ENCODE results near the gene LRRC8E. TPM values are rescaled to one million over a fixed set of nuclear protein-coding genes. Genes with fewer than 3 reads are reported as not detected.
"Not testable (repeated sequence)": the region's sequence is repeated elsewhere in the genome, so short reads cannot be mapped to it uniquely, and the experiment has no call there.

Gene LRRC8E
- total RNA-seq, 1 experiment from 2014 or later, result 24.1 TPM

DNA sequence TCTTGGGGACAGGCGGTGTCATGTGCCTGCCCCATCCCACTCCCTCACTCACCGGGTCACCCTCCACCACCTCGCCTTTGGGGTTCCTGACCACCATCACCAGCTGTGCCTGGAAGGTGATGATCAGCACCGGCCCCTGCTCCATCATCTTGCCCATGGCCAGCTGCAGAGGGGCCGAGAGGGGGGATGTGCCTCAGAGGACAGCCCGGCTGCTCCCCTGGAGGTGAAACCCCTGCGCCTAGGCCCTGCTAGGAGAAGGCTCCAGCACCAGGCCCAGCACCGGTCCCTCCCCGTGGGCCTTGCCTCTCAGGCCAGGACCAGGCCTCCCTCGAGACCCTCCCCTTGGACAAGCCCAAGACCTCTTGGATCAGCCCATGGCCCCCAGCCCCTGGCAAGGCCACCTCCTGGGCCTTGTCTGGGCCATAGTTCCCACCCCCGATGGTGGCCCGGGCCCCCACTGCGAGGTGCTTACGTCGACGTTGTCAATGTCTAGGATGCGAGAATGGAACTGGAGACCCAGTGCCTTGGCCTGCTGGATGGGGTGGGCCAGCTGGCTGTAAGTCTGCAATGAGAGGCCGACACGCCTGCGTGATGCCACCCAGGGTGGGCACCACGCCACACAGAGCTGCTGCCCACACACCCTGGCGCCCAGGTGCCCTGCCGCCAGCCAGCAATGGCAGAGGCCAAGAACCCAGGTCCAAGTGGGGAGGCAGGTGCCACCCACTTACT is 39.5 kb downstream of the LRRC8E start:
- Histone ChIP-seq H3K9me2 (ENCODE audit: insufficient read depth) (no peaks in the 10 kb centered on the region), H3K27me3 (ENCODE audit: insufficient read depth, low read depth) (no peaks in the 10 kb centered on the region), H4K20me1 (ENCODE audit: insufficient read depth) (peaks cover 8% of the 10 kb centered on the region; the same call in 1 of the 2 replicates), H3F3A (ENCODE audit: insufficient read depth, low read depth) (peaks cover 48% of the 10 kb centered on the region), H3K27ac (peak overlapping the region; percentile 92), H3K36me3 (ENCODE audit: low read depth) (no peaks in the 10 kb centered on the region), H2AFZ (no peak overlapping the region), H3K4me3 (no peak overlapping the region), H3K4me1 (replicated peaks; ENCODE audit: insufficient read depth) (peaks cover 28% of the 10 kb centered on the region), H3K9me3 (ENCODE audit: insufficient read depth, low read depth) (no peaks in the 10 kb centered on the region), H3K4me2 (peak overlapping the region; percentile 64; the same call in 1 of the 2 replicates), H3K79me2 (ENCODE audit: low read depth) (0 out of 2 replicates have a peak, but pooled peaks cover 4% of the 10 kb centered on the region)
- CTCF ChIA-PET, result no interaction called here
- BruUV-seq (replicated peaks), result no TSS peak
- TF ChIP-seq, protein P1, sequence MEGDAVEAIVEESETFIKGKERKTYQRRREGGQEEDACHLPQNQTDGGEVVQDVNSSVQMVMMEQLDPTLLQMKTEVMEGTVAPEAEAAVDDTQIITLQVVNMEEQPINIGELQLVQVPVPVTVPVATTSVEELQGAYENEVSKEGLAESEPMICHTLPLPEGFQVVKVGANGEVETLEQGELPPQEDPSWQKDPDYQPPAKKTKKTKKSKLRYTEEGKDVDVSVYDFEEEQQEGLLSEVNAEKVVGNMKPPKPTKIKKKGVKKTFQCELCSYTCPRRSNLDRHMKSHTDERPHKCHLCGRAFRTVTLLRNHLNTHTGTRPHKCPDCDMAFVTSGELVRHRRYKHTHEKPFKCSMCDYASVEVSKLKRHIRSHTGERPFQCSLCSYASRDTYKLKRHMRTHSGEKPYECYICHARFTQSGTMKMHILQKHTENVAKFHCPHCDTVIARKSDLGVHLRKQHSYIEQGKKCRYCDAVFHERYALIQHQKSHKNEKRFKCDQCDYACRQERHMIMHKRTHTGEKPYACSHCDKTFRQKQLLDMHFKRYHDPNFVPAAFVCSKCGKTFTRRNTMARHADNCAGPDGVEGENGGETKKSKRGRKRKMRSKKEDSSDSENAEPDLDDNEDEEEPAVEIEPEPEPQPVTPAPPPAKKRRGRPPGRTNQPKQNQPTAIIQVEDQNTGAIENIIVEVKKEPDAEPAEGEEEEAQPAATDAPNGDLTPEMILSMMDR (conservative IDR thresholded peaks at IDR 0.05), result no peak
- TF ChIP-seq EZH2 (IDR thresholded peaks at IDR 0.05; ENCODE audit: low read depth), result no peak
- DNase-seq, result no peak
- intact Hi-C loops (cut with micrococcal nuclease; ENCODE audit: unreplicated experiment), result loop anchor here (5.0 to 10.0 kb wide), 2 partner anchors 253 to 325 kb away; partner anchors contain the start of gene MCEMP1
- POLR2A ChIA-PET (ENCODE audit: unreplicated experiment), result interaction anchor here (0.6 kb wide), 1 partner anchor 318 kb away, joined by 10 read pairs; no protein-coding TSS in a partner anchor

DNA sequence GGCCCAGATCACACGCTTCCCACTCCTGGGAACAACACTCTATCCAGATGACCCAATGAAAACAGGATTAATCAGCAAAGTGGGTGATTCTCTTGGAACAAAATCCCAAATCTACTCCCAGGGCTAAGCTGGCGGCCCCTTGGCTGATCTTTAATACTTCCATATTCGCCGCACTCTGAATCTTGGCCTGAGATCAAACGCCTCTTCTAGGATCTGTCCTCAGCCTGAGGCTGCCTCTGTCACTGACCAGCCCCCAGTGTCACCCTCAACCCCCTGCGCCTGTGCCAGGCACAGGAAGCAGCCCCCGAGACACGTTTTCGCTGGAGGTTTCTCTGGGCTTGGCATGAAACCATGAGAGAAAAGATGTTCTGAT is 40.0 kb downstream of the LRRC8E start:
- intact Hi-C loops (cut with micrococcal nuclease; ENCODE audit: unreplicated experiment), result loop anchor here (5.0 to 10.0 kb wide), 2 partner anchors 254 to 324 kb away; partner anchors contain the start of gene MCEMP1
- no peak for DNase-seq
- H3F3A ChIP-seq (ENCODE audit: insufficient read depth, low read depth), result peaks cover 48% of the 10 kb centered on the region
- ChIA-PET POLR2A (ENCODE audit: unreplicated experiment) (interaction anchor here (0.7 to 0.9 kb wide), 3 partner anchors 15 to 141 kb away, joined by 7 to 37 read pairs (median 14); partner anchors contain the start of gene TIMM44), CTCF (interaction anchor here (0.8 to 2.7 kb wide), 2 partner anchors 15 to 76 kb away, joined by 4 to 25 read pairs; partner anchors contain the start of gene TIMM44)
- no peaks in the 10 kb centered on the region for H3K9me3 ChIP-seq (ENCODE audit: insufficient read depth, low read depth)
- H2AFZ ChIP-seq, result no peak overlapping the region
- H3K4me1 ChIP-seq (replicated peaks; ENCODE audit: insufficient read depth), result peaks cover 28% of the 10 kb centered on the region
- H3K9me2 ChIP-seq (ENCODE audit: insufficient read depth), result no peaks in the 10 kb centered on the region
- H3K79me2 ChIP-seq (ENCODE audit: low read depth), result no peaks in the 10 kb centered on the region
- H3K4me3 ChIP-seq, result no peak overlapping the region
- no TSS peak for BruUV-seq (replicated peaks)
- no peaks in the 10 kb centered on the region for H3K27me3 ChIP-seq (ENCODE audit: insufficient read depth, low read depth)
- peak overlapping the region; percentile 92 for H3K27ac ChIP-seq
- TF ChIP-seq EZH2 (IDR thresholded peaks at IDR 0.05; ENCODE audit: low read depth), result no peak
- TF ChIP-seq, protein P1 (conservative IDR thresholded peaks at IDR 0.05), result no peak
- H3K4me2 ChIP-seq, result peak overlapping the region; percentile 64
- no peaks in the 10 kb centered on the region; the same call in 1 of the 2 replicates for H3K36me3 ChIP-seq (ENCODE audit: low read depth)
- H4K20me1 ChIP-seq (ENCODE audit: insufficient read depth), result 0 out of 2 replicates have a peak, but pooled peaks cover 8% of the 10 kb centered on the region

DNA sequence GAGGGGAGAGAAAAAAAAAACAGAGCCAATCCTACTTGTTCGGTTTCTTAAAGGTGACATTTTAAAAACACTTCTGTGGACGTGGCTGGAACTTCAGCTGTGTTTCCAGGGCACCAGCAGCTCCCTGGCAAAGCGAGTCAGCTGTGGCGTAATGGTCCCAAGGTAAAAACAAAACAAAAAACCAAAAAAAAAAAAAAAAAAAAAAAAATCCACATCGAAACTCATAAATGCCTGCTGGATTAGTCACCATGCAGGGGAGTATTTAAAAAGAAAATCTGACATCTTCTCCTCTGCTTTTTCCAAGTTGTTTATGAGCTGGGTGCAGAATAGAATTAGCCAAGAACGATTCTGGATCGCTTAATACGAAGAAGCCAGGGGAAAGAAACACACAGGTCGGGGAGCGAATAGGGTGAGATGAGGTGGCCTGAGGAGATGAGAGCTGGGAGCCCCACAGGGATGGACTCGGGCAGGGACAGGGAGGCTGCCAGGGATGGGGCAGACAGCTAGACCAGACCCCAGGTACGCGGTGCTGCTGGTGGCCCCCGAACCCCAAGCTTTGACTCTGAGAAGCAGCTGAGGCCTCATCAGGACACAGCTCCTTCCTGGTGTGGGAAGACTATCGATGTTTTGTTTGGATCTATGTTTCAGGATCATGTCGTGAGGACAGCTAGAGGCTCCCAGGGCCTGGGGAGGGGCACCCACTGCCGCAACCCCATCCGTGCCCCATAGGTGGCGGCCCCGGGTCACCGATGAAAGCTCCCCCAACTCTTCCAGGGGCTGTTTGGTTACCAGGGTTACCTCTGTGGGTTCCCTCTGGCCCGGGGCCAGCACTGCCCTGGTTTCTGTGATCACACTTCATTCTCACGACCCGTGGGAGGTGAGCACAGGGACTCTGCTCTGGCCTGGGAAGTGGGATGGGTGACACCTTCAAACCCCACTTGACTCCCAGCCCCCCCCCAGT is 40.7 kb downstream of the LRRC8E start:
- Histone ChIP-seq H3K27me3 (ENCODE audit: insufficient read depth, low read depth) (no peaks in the 10 kb centered on the region), H3K79me2 (ENCODE audit: low read depth) (no peaks in the 10 kb centered on the region), H3K4me3 (no peak overlapping the region), H3K4me2 (peak overlapping the region; percentile 64), H3K9me2 (ENCODE audit: insufficient read depth) (no peaks in the 10 kb centered on the region), H3K36me3 (ENCODE audit: low read depth) (peaks cover 5% of the 10 kb centered on the region; the same call in 1 of the 2 replicates), H3K9me3 (ENCODE audit: insufficient read depth, low read depth) (no peaks in the 10 kb centered on the region), H3F3A (ENCODE audit: insufficient read depth, low read depth) (peaks cover 48% of the 10 kb centered on the region), H4K20me1 (ENCODE audit: insufficient read depth) (0 out of 2 replicates have a peak, but pooled peaks cover 8% of the 10 kb centered on the region), H3K4me1 (replicated peaks; ENCODE audit: insufficient read depth) (peaks cover 28% of the 10 kb centered on the region), H2AFZ (no peak overlapping the region), H3K27ac (peak overlapping the region; percentile 92)
- peak; percentile 80 to 89 for DNase-seq
- CTCF ChIA-PET, result interaction anchor here (0.6 to 2.7 kb wide), 7 partner anchors 15 to 362 kb away, joined by 3 to 25 read pairs (median 4); partner anchors contain the start of gene TIMM44
- BruUV-seq (replicated peaks), result TSS peak; percentile 77
- no peak for TF ChIP-seq EZH2 (IDR thresholded peaks at IDR 0.05; ENCODE audit: low read depth)
- TF ChIP-seq, protein P1 (conservative IDR thresholded peaks at IDR 0.05), result peak; percentile 75
- POLR2A ChIA-PET (ENCODE audit: unreplicated experiment), result interaction anchor here (0.5 to 0.9 kb wide), 7 partner anchors 14 to 414 kb away, joined by 3 to 37 read pairs (median 6); partner anchors contain the start of genes KANK3, TGFBR3L and TIMM44
- intact Hi-C loops (cut with micrococcal nuclease; ENCODE audit: unreplicated experiment), result loop anchor here (5.0 to 10.0 kb wide), 2 partner anchors 254 to 323 kb away; partner anchors contain the start of gene MCEMP1

DNA sequence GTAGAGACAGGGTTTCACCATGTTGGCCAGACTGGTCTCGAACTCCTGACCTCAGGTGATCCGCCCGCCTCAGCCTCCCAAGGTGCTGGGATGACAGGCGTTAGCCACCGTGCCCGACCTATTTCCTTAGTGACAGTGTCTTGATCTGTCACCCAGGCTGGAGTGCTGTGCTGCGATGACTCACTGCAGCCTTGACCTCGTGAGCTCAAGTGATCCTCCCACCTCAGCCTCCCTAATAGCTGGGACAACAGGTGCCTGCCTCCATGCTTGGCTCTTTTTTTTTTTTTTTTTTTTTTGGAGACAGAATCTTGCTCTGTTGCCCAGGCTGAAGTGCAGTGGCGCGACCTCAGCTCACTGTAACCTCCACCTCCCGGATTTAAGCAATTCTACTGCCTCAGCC is 41.7 kb downstream of the LRRC8E start:
- POLR2A ChIA-PET (ENCODE audit: unreplicated experiment), result interaction anchor here (0.6 kb wide), 1 partner anchor 1873 kb away, joined by 3 read pairs; no protein-coding TSS in a partner anchor
- peak in 1 of 2 experiments; percentile 70 for DNase-seq
- BruUV-seq (replicated peaks); H3K9me2 ChIP-seq (ENCODE audit: insufficient read depth); H3K79me2 ChIP-seq (ENCODE audit: low read depth); H2AFZ ChIP-seq; intact Hi-C loops (cut with micrococcal nuclease; ENCODE audit: unreplicated experiment); H3K27me3 ChIP-seq (ENCODE audit: insufficient read depth, low read depth); H3K4me3 ChIP-seq; H3K9me3 ChIP-seq (ENCODE audit: insufficient read depth, low read depth); H4K20me1 ChIP-seq (ENCODE audit: insufficient read depth): not testable (repeated sequence)
- CTCF ChIA-PET, result interaction anchor here (0.5 to 2.7 kb wide), 3 partner anchors 10 to 335 kb away, joined by 3 to 25 read pairs (median 5); partner anchors contain the start of genes SNAPC2 and TIMM44
- H3K27ac ChIP-seq, result peak overlapping the region; percentile 92
- peaks cover 28% of the 10 kb centered on the region for H3K4me1 ChIP-seq (replicated peaks; ENCODE audit: insufficient read depth)
- H3K36me3 ChIP-seq (ENCODE audit: low read depth), result peaks cover 12% of the 10 kb centered on the region
- peak overlapping the region; percentile 64 for H3K4me2 ChIP-seq
- H3F3A ChIP-seq (ENCODE audit: insufficient read depth, low read depth), result peaks cover 48% of the 10 kb centered on the region
